ENCODE results near the gene CHRND. TPM values are rescaled to one million over a fixed set of nuclear protein-coding genes. Genes with fewer than 3 reads are reported as not detected.

The CHRND gene
- total RNA-seq (under 1 TPM in 2 of 6 donors, not detected in 4; 0.12 to 0.22 TPM), polyA plus RNA-seq (under 1 TPM in 1 of 2 donors, not detected in 1; 0.07 TPM)

DNA sequence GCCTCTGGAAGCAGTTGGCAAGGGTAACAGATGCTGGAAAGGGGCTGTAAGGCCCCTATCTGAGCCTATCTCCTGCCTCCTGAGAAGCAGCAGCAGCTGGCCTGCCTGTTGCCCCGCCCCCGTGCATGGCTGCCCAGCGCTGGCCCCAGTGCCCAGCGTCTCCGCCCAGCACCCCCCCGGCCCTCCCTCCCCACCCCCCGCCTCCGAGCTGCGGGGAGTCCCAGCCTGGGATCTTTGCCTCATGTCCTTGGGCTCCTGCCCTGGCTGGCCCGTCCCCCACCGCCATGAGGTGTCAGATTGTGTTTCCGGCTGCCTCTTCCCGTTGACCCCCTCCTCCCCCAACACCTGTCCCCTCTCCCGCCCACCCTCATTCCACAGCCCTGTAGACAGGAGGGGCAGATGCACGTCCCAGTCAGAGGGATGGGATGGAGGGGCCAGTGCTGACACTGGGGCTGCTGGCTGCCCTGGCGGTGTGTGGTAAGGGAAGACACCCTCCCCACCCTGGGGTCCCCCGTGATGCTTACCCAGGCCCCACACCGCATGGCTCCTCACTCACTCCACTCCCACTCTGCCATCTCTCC lies at the start of gene CHRND:
CHRND (plus strand) TSS at position 370 of the 581 bp plus-strand sequence; CDS start at position 426, 56 bp downstream.
- Histone ChIP-seq H3K36me3 (no peaks in the 10 kb centered on the region), H3K4me3 (no peak within 1 kb of the TSS), H3K27ac (no peak within 1 kb of the TSS), H3K9me3 (no peaks in the 10 kb centered on the region), H3K4me1 (peaks cover 0 to 22% (median 14%) of the 10 kb centered on the region in 3 donors), H3K27me3 (peaks cover 0 to 17% (median 8%) of the 10 kb centered on the region in 4 donors)
- DNase-seq, result peak; percentile 53 to 75 (median 68)
- ATAC-seq, result peak; percentile 66 to 85 (median 68)
- intact Hi-C loops (cut with DNase I), result no loop called here
- no peak for FAIRE-seq
- TF ChIP-seq, protein P1, sequence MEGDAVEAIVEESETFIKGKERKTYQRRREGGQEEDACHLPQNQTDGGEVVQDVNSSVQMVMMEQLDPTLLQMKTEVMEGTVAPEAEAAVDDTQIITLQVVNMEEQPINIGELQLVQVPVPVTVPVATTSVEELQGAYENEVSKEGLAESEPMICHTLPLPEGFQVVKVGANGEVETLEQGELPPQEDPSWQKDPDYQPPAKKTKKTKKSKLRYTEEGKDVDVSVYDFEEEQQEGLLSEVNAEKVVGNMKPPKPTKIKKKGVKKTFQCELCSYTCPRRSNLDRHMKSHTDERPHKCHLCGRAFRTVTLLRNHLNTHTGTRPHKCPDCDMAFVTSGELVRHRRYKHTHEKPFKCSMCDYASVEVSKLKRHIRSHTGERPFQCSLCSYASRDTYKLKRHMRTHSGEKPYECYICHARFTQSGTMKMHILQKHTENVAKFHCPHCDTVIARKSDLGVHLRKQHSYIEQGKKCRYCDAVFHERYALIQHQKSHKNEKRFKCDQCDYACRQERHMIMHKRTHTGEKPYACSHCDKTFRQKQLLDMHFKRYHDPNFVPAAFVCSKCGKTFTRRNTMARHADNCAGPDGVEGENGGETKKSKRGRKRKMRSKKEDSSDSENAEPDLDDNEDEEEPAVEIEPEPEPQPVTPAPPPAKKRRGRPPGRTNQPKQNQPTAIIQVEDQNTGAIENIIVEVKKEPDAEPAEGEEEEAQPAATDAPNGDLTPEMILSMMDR (IDR thresholded peaks at IDR 0.05), result no peak
- 18 to 28% methylated on average over 11 to 18 of the region's 18 CpGs for WGBS, 2 donors

DNA sequence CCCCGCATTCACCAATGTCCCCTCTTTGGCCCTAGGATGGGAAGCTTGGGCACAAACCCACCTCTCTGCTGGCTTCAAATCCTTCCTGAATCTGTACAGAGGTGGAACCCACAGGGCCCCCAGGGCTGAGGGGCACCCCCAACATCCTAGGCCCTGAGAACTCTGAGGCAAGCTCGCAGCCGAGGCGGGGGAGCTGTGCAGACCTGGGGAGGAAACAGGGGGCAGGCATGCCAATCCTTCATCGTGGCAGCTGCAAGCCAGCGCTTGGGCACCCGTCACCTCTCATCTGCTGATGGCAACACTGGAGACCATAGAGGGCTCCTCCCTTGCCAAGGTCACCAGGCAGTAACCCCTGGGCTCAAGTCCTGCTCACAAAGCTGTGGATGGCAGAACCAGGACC lies 49.2 kb upstream of the CHRND start:
- WGBS, 2 donors, result 85 to 93% methylated on average over 7 of the region's 7 CpGs
- Histone ChIP-seq H3K4me1 (no peaks in the 10 kb centered on the region), H3K27me3 (no peaks in the 10 kb centered on the region), H3K27ac (no peak overlapping the region), H3K36me3 (no peaks in the 10 kb centered on the region), H3K4me3 (no peak overlapping the region), H3K9me3 (no peaks in the 10 kb centered on the region)
- DNase-seq, result peak in 2 of 6 donors; percentile 38 to 39
- ATAC-seq, result no peak
- intact Hi-C loops (cut with DNase I), result no loop called here
- no peak for FAIRE-seq
- TF ChIP-seq, protein P1 (IDR thresholded peaks at IDR 0.05), result no peak

DNA sequence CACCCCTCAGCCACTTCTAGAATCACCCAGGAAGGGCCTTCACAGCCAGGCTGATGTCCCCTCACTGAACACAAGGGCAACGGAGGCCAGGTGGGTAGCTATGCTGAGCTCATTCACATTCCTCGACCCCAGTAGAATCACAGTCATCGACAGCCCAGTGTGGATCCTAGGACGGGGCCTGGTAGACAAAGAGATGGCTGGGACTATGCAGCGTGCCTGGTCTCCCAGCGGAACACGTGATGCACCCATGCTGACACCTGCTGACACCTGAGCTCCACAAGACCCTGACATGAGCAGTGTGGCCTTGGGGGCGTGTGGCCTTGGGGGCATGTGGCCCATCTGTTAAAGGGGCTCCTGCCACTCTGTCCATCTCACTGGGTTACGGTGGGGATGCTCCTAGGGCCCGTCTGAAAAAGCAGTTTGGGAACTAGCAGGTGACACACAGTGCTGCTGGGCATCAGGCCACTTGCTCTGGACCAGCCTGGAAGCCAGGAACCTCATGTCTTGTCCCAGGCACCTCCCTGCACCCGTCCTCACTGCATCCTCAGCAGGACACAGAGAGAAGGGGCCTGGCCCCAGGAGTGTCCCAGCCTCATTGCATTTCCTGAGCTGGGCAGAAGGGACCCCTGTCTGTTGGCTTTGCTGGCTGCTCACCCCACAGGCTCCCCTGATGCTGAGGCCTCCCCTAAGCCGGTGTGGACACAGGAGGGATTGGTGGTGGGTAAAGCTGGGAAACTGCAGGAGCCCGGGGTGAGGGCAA lies 48.0 kb upstream of the CHRND start:
- H3K36me3 ChIP-seq, result no peaks in the 10 kb centered on the region
- H3K27me3 ChIP-seq, result no peaks in the 10 kb centered on the region
- 79 to 82% methylated on average over 13 of the region's 13 CpGs for WGBS, 2 donors
- no peak for FAIRE-seq
- no peak overlapping the region for H3K27ac ChIP-seq
- intact Hi-C loops (cut with DNase I), result no loop called here
- no peaks in the 10 kb centered on the region for H3K4me1 ChIP-seq
- TF ChIP-seq, protein P1 (IDR thresholded peaks at IDR 0.05), result no peak
- no peak for ATAC-seq
- no peaks in the 10 kb centered on the region for H3K9me3 ChIP-seq
- peak in 2 of 6 donors; percentile 8 to 34 for DNase-seq
- no peak overlapping the region for H3K4me3 ChIP-seq

DNA sequence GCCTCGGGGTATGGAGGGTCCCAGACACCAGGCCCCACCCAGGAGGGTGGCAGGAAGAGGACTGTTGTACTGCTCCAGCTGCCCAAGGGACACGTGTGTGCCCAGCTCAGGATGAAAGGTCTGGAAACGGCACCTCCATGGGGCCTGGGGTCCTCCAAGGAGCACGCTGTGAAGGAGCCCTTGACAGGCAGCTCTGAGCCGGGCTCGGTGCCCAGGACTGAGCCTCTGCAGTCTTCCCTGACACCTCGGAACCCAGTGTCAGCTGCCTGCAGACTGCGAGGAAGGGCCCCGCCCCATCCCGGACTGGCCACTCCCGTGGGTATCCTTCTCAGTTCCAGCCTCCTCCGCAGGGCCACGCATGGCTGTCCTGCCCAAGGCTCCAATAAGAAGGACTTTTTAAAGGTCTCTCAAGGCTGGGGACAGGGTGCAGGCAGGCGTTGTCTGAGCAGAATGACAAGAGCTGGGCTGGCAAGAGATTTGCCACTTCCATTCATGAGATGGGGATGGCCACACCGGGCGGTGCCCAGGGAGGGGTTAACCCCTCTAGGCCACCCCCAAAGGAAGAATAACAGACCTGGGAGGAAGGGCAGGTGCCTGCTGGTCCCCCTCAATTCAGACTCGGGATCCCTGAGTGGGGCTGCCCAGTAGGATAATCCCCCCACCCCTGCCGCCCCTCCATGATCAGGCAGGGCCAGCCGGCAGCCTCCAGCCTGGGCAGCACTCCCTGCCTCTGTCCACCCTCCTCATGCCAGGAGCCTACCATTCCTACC lies 47.2 kb upstream of the CHRND start:
- Histone ChIP-seq H3K9me3 (no peaks in the 10 kb centered on the region), H3K27me3 (no peaks in the 10 kb centered on the region), H3K4me1 (no peaks in the 10 kb centered on the region), H3K4me3 (no peak overlapping the region), H3K27ac (no peak overlapping the region), H3K36me3 (no peaks in the 10 kb centered on the region)
- 62 to 73% methylated on average over 18 to 19 of the region's 19 CpGs for WGBS, 2 donors
- no peak for ATAC-seq
- intact Hi-C loops (cut with DNase I), result no loop called here
- no peak for FAIRE-seq
- peak in 3 of 6 donors; percentile 15 to 63 (median 41) for DNase-seq
- TF ChIP-seq, protein P1 (IDR thresholded peaks at IDR 0.05), result no peak

All from pancreas (tissue), 10 donors.